H1 (cell line): ENCODE results near the gene WDR6. TPM values are rescaled to one million over a fixed set of nuclear protein-coding genes. Genes with fewer than 3 reads are reported as not detected.

Experiments used
- CTCF ChIA-PET: fragments of 300-600 bp; sonication (Branson Sonifier 250); formaldehyde crosslinking; loops from one replicate; lab custom pipeline; 2021; ENCODE audit not compliant: partially characterized antibody; lab: Charles Lee
- POLR2A ChIA-PET: fragments of 300-600 bp; sonication (Branson Sonifier 250); formaldehyde crosslinking; loops from one replicate; lab custom pipeline; 2021; ENCODE audit warnings: inconsistent platforms; ENCODE audit not compliant: partially characterized antibody; lab: Charles Lee
- DNase-seq, 2 experiments: peaks; one replicate each; pipeline versions ENCODE4 v3.0.0 to v3.0.0-alpha.2; 2010 to 2022; ENCODE audit warnings: low spot score in 2 of 2, low read depth in 1 of 2, mixed read lengths in 1 of 2
- FAIRE-seq: peaks from 2 replicates; lab custom pipeline; 2011; peaks lifted over from hg19 to GRCh38; lab: Jason Lieb, UNC
- H2AFZ ChIP-seq: 2 replicates; pipeline ENCODE4 v1.8.1; 2012; ENCODE audit warnings: low read length, inconsistent platforms
- H2AK5ac ChIP-seq: 2 replicates; pipeline ENCODE4 v1.6.1; 2013; ENCODE audit warnings: low read depth, low read length
- H2BK120ac ChIP-seq: replicated peaks from 2 replicates; pipeline ENCODE3; 2013; ENCODE audit warnings: low read depth, low read length, inconsistent platforms
- H2BK12ac ChIP-seq: 2 replicates; pipeline ENCODE4 v1.6.1; 2013; ENCODE audit warnings: low read depth, low read length
- H2BK15ac ChIP-seq: 2 replicates; pipeline ENCODE4 v1.6.1; 2013; ENCODE audit warnings: low read length
- H2BK20ac ChIP-seq: 2 replicates; pipeline ENCODE4 v1.6.1; 2013; ENCODE audit warnings: low read length
- H2BK5ac ChIP-seq: 2 replicates; pipeline ENCODE4 v1.6.1; 2013; ENCODE audit warnings: low read depth, low read length
- H3K14ac ChIP-seq: 2 replicates; pipeline ENCODE4 v1.6.1; 2013; ENCODE audit warnings: inconsistent platforms; ENCODE audit not compliant: insufficient read length
- H3K18ac ChIP-seq: 2 replicates; pipeline ENCODE4 v1.6.1; 2013; ENCODE audit warnings: low read length; ENCODE audit errors: extremely low read depth
- H3K23ac ChIP-seq: 2 replicates; pipeline ENCODE4 v1.6.1; 2013; ENCODE audit warnings: inconsistent platforms; ENCODE audit not compliant: insufficient read length
- H3K23me2 ChIP-seq: 2 replicates; pipeline ENCODE4 v1.6.1; 2013; ENCODE audit warnings: low read depth, low read length
- H3K27ac ChIP-seq: 2 replicates; pipeline ENCODE4 v1.6.1; 2011; ENCODE audit warnings: low read depth, low read length, inconsistent platforms
- H3K27me3 ChIP-seq, 4 experiments: replicated peaks in 1 of 4; 1 replicate in 1 of 4; 2 replicates in 3 of 4; pipeline versions ENCODE4 v1.6.1 to v1.8.1; 2011 to 2013; ENCODE audit warnings: low read length in 3 of 4, mild to moderate bottlenecking in 3 of 4, inconsistent platforms in 2 of 4, mixed read lengths in 2 of 4, moderate library complexity in 1 of 4; ENCODE audit not compliant: control insufficient read depth in 3 of 4, insufficient read depth in 3 of 4; ENCODE audit errors: extremely low read depth in 1 of 4
- H3K36me3 ChIP-seq, 4 experiments: 2 replicates each; pipeline versions ENCODE4 v1.6.1 to v1.8.1; 2011 to 2013; ENCODE audit warnings: mild to moderate bottlenecking in 4 of 4, low read length in 3 of 4, moderate library complexity in 2 of 4, control low read depth in 1 of 4, inconsistent platforms in 1 of 4; ENCODE audit not compliant: insufficient read depth in 4 of 4, control insufficient read depth in 2 of 4
- H3K4ac ChIP-seq: replicated peaks from 2 replicates; pipeline ENCODE3; 2013; ENCODE audit warnings: low read length, low read depth, mixed read lengths, inconsistent platforms; ENCODE audit not compliant: insufficient read length
- H3K4me1 ChIP-seq, 4 experiments: replicated peaks in 1 of 4; 1 replicate in 1 of 4; 2 replicates in 3 of 4; pipeline versions ENCODE4 v1.6.1 to v1.8.1; 2011 to 2013; ENCODE audit warnings: low read length in 3 of 4, inconsistent platforms in 2 of 4, mixed read lengths in 1 of 4; ENCODE audit not compliant: insufficient read depth in 4 of 4, control insufficient read depth in 3 of 4
- H3K4me2 ChIP-seq, 2 experiments: 2 replicates each; pipeline versions ENCODE4 v1.6.1 to v1.8.1; 2011 to 2013; ENCODE audit warnings: low read depth in 2 of 2, low read length in 2 of 2, control low read depth in 1 of 2, inconsistent platforms in 1 of 2, mild to moderate bottlenecking in 1 of 2; ENCODE audit not compliant: insufficient read depth in 1 of 2
- H3K4me3 ChIP-seq, 4 experiments: fragments of 200-600, 300-600 bp in 1 of 4; sonication (generic), shearing (Covaris generic), sonication (Bioruptor Twin) in 1 of 4; 2 replicates each; pipeline versions ENCODE4 v1.5.1 to v1.8.1; 2011 to 2016; ENCODE audit warnings: low read length in 4 of 4, low read depth in 3 of 4, control low read depth in 2 of 4, inconsistent platforms in 2 of 4, mild to moderate bottlenecking in 2 of 4, mixed read lengths in 1 of 4, moderate library complexity in 1 of 4; ENCODE audit not compliant: insufficient read depth in 2 of 4; ENCODE audit errors: extremely low read depth in 1 of 4
- H3K56ac ChIP-seq: replicated peaks from 2 replicates; pipeline ENCODE3; 2013; ENCODE audit warnings: low read depth, mild to moderate bottlenecking, mixed read lengths, low read length, inconsistent platforms; ENCODE audit not compliant: insufficient read length
- H3K79me1 ChIP-seq: 2 replicates; pipeline ENCODE4 v1.6.1; 2013; ENCODE audit warnings: low read depth, low read length, control low read depth
- H3K79me2 ChIP-seq, 2 experiments: 2 replicates each; pipeline versions ENCODE4 v1.6.1 to v1.8.1; 2012 to 2013; ENCODE audit warnings: low read length in 2 of 2, mild to moderate bottlenecking in 2 of 2, inconsistent platforms in 1 of 2; ENCODE audit not compliant: insufficient read depth in 2 of 2, control insufficient read depth in 1 of 2
- H3K9ac ChIP-seq, 4 experiments: replicated peaks in 1 of 4; 1 replicate in 1 of 4; 2 replicates in 3 of 4; pipeline versions ENCODE4 v1.6.1 to v1.8.1; 2011 to 2013; ENCODE audit warnings: low read depth in 3 of 4, low read length in 3 of 4, control low read depth in 2 of 4, mild to moderate bottlenecking in 2 of 4, moderate library complexity in 2 of 4, inconsistent platforms in 1 of 4; ENCODE audit errors: extremely low read depth in 1 of 4
- H3K9me3 ChIP-seq, 2 experiments: 2 replicates each; pipeline versions ENCODE4 v1.6.1 to v1.8.1; 2012 to 2013; ENCODE audit warnings: mild to moderate bottlenecking in 2 of 2, moderate library complexity in 2 of 2, control low read depth in 1 of 2, inconsistent platforms in 1 of 2, low read depth in 1 of 2, low read length in 1 of 2, mixed read lengths in 1 of 2; ENCODE audit not compliant: insufficient read depth in 2 of 2
- H4K20me1 ChIP-seq, 2 experiments: replicated peaks in 1 of 2; 2 replicates each; pipeline versions ENCODE3 to v1.8.1; 2011 to 2013; ENCODE audit warnings: inconsistent platforms in 2 of 2, low read length in 2 of 2, mild to moderate bottlenecking in 1 of 2; ENCODE audit not compliant: insufficient read depth in 2 of 2, control insufficient read depth in 1 of 2
- H4K5ac ChIP-seq: 2 replicates; pipeline ENCODE4 v1.6.1; 2013; ENCODE audit warnings: low read length, low read depth, mixed read lengths, inconsistent platforms; ENCODE audit not compliant: insufficient read length
- H4K8ac ChIP-seq: 2 replicates; pipeline ENCODE4 v1.8.0; 2013; ENCODE audit warnings: mild to moderate bottlenecking, moderate library complexity, low read length, inconsistent platforms; ENCODE audit not compliant: insufficient read depth; ENCODE audit errors: extremely low read depth
- H4K91ac ChIP-seq: replicated peaks from 2 replicates; pipeline ENCODE3; 2013; ENCODE audit warnings: low read length, mixed read lengths, inconsistent platforms; ENCODE audit not compliant: insufficient read length
- CBX8 ChIP-seq: fragments of 300-800, 300-1000 bp; sonication (generic); IDR thresholded peaks from 2 replicates; pipeline ENCODE4 v1.7.1; 2016; ENCODE audit warnings: low read depth, low read length, borderline replicate concordance
- CHD2 ChIP-seq: IDR thresholded peaks from 2 replicates; pipeline ENCODE4 v1.6.1; 2012; ENCODE audit warnings: low read length, improper control_type of control experiment
- FOSL1 ChIP-seq: IDR thresholded peaks from 2 replicates; pipeline ENCODE4 v1.6.1; 2011; ENCODE audit warnings: mild to moderate bottlenecking, low read depth, low read length, moderate library complexity; ENCODE audit not compliant: insufficient read depth
- JUN ChIP-seq: IDR thresholded peaks from 2 replicates; pipeline ENCODE4 v1.6.1; 2011; ENCODE audit warnings: low read depth, mild to moderate bottlenecking, improper control_type of control experiment, low read length
- JUND ChIP-seq: IDR thresholded peaks from 2 replicates; pipeline ENCODE4 v1.6.1; 2011; ENCODE audit warnings: mild to moderate bottlenecking, improper control_type of control experiment, low read length
- KDM1A ChIP-seq: fragments of 200-600, 300-600 bp; sonication (generic); IDR thresholded peaks from 2 replicates; pipeline ENCODE4 v1.7.1; 2016; ENCODE audit warnings: mild to moderate bottlenecking, low read length, borderline replicate concordance
- KDM4A ChIP-seq: IDR thresholded peaks from one replicate; pipeline ENCODE4 v1.7.1; 2012; ENCODE audit warnings: low read depth, mild to moderate bottlenecking, moderate library complexity, low read length, inconsistent platforms; ENCODE audit not compliant: severe bottlenecking
- MAFK ChIP-seq: IDR thresholded peaks from 2 replicates; pipeline ENCODE4 v1.6.1; 2012; ENCODE audit warnings: low read depth, mild to moderate bottlenecking, improper control_type of control experiment, low read length
- PHF8 ChIP-seq: fragments of 200-600 bp; sonication (generic); conservative IDR thresholded peaks from 2 replicates; pipeline ENCODE4 v1.7.1; 2012; ENCODE audit warnings: low read depth, mild to moderate bottlenecking, inconsistent platforms, low read length, moderate library complexity
- POLR2A ChIP-seq, 2 experiments: IDR thresholded peaks; 1 replicate in 1 of 2; 2 replicates in 1 of 2; pipeline ENCODE4 v1.6.1; 2011; ENCODE audit warnings: low read depth in 2 of 2, low read length in 2 of 2, mild to moderate bottlenecking in 2 of 2; ENCODE audit errors: control extremely low read depth in 1 of 2
- RBBP5 ChIP-seq: IDR thresholded peaks from 2 replicates; pipeline ENCODE4 v1.7.1; 2012; ENCODE audit warnings: low read depth, mild to moderate bottlenecking, inconsistent platforms, low read length, moderate library complexity, borderline replicate concordance
- RNF2 ChIP-seq: fragments of 200-900, 300-1000 bp; sonication (generic); IDR thresholded peaks from 2 replicates; pipeline ENCODE4 v1.7.1; 2016; ENCODE audit warnings: borderline replicate concordance, low read depth, mild to moderate bottlenecking, antibody characterized with exemption, low read length; ENCODE audit not compliant: poor library complexity, severe bottlenecking; ENCODE audit errors: missing control alignments
- SIX5 ChIP-seq: IDR thresholded peaks from 2 replicates; pipeline ENCODE4 v1.6.1; 2011; ENCODE audit warnings: mild to moderate bottlenecking, low read depth, low read length
- TCF12 ChIP-seq: IDR thresholded peaks from 2 replicates; pipeline ENCODE4 v1.6.1; 2011; ENCODE audit warnings: low read depth, mild to moderate bottlenecking, low read length
- ZNF274 ChIP-seq: IDR thresholded peaks from 2 replicates; pipeline ENCODE4 v1.7.0; 2012; ENCODE audit warnings: low read length, borderline replicate concordance; ENCODE audit errors: extremely low read depth
- WGBS, 2 experiments: shearing (Covaris generic) in 1 of 2; methylation state at CpG; one replicate each; pipeline versions ENCODE4 v1.1.6 to v1.1.7; 2013 to 2015; ENCODE audit warnings: low lambda C conversion rate in 2 of 2, mixed read lengths in 2 of 2, inconsistent platforms in 1 of 2, low coverage in 1 of 2, missing lambda C conversion rate in 1 of 2; ENCODE audit not compliant: insufficient replicate concordance in 2 of 2, insufficient coverage in 1 of 2, insufficient read length in 1 of 2; ENCODE audit errors: extremely low coverage in 1 of 2, missing lambda C conversion rate in 1 of 2; 5-methylcytosine and 5-hydroxymethylcytosine counted together
- polyA plus RNA-seq, 7 experiments: library from polyadenylated mRNA; depleted of rRNA in 3 of 7; stranded (reverse) in 5 of 7; unstranded in 2 of 7; fragments of >200 nt in 5 of 7; fragments of 200-250 nt in 2 of 7; gene quantifications; 1 replicate in 5 of 7; 2 replicates in 1 of 7; 4 replicates in 1 of 7; pipeline versions ENCODE4 v1.2.1 to v1.2.3, GENCODE V29; 2011 to 2013; ENCODE audit warnings: missing spikeins in 2 of 7, mixed read lengths in 2 of 7
- total RNA-seq: library from RNA; stranded (reverse); fragmentation: NEBNext Ultra II Directional; extraction: Animal tissue kit (Norgen Biotek cat#: 25700); gene quantifications from 2 replicates; pipeline ENCODE4 v1.2.1, GENCODE V29; 2021

WDR6 gene
- total and polyA plus RNA-seq, 2 of the 8 experiments (the other 6 are each of a cell fraction or from before 2014, with no cell fraction given): 180 to 257 TPM

DNA sequence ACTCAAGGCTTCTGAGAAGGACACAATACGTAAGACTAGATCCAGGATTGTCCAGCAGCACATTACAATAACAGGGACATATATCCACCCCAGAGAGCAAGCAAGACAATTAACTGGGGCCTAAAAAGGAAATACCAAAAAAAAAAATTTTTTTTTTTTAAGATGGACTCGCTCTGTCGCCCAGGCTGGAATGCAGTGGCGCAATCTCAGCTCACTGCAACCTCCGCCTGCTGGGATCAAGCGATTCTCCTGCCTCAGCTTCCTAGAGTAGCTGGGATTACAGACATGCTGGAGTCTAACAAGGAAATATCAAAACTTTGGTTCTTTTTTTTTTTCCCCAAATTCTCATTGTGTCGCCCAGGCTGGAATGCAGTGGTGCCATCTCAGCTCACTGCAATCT lies 50.8 kb downstream of the WDR6 start:
- no peak overlapping the region for H3K4me3 ChIP-seq
- POLR2A ChIA-PET: interaction anchor here (1.6 kb wide), 1 partner anchor 8 kb away, joined by 5 read pairs; no protein-coding TSS in a partner anchor
- H2BK12ac ChIP-seq: no peak overlapping the region
- TF ChIP-seq SIX5 (no peak), TCF12 (no peak), JUN (no peak), RNF2 (no peak), CBX8 (no peak), PHF8 (no peak), POLR2A (IDR thresholded peaks at IDR 0.05; ENCODE audit: control extremely low read depth in 1 of 2, low read depth in 2 of 2, low read length in 2 of 2) (no peak), CHD2 (no peak), JUND (no peak), FOSL1 (no peak), KDM4A (no peak), KDM1A (no peak), RBBP5 (no peak), MAFK (no peak), ZNF274 (no peak)

More for the DNA sequence above, 50.8 kb downstream of the WDR6 start:
- no peak overlapping the region for H3K14ac ChIP-seq
- H3K79me2 ChIP-seq: peaks cover 0 to 7% of the 10 kb centered on the region in 2 experiments; a peak in 1 of 4 replicates
- H4K5ac ChIP-seq: no peak overlapping the region
- 93% methylated on average over 7 of the region's 7 CpGs; no CpG with 5 or more reads in 1 of the 2 experiments for WGBS, 2 experiments
- H3K18ac ChIP-seq: no peak overlapping the region
- no peak overlapping the region for H3K9ac ChIP-seq
- H3K27ac ChIP-seq: no peak overlapping the region
- no peak overlapping the region for H3K4ac ChIP-seq
- peaks cover 0 to 11% of the 10 kb centered on the region in 2 experiments for H4K20me1 ChIP-seq
- no peak overlapping the region for H3K4me2 ChIP-seq
- H2BK120ac ChIP-seq: no peak overlapping the region
- no peak overlapping the region for H3K23ac ChIP-seq
- no peak overlapping the region for H2BK15ac ChIP-seq
- no peak overlapping the region for H4K8ac ChIP-seq
- H3K9me3 ChIP-seq: no peaks in the 10 kb centered on the region
- H3K23me2 ChIP-seq: no peaks in the 10 kb centered on the region
- CTCF ChIA-PET: no interaction called here
- H3K4me1 ChIP-seq: no peaks in the 10 kb centered on the region
- no peak overlapping the region for H2AFZ ChIP-seq
- H2AK5ac ChIP-seq: no peak overlapping the region
- H3K36me3 ChIP-seq: peaks cover 28 to 61% (median 42%) of the 10 kb centered on the region in 4 experiments
- H3K79me1 ChIP-seq: peaks cover 9% of the 10 kb centered on the region
- no peak overlapping the region for H4K91ac ChIP-seq
- DNase-seq (no peak), FAIRE-seq (no peak)
- H2BK5ac ChIP-seq: no peak overlapping the region
- H3K56ac ChIP-seq: no peak overlapping the region
- no peaks in the 10 kb centered on the region for H3K27me3 ChIP-seq
- no peak overlapping the region for H2BK20ac ChIP-seq
